ENCODE data around the gene LINC00632. TPM values are rescaled to one million over a fixed set of nuclear protein-coding genes. Genes with fewer than 3 reads are reported as not detected.

LINC00632 gene
- under 0.01 and 0.86 TPM in 2 replicates for total RNA-seq

DNA sequence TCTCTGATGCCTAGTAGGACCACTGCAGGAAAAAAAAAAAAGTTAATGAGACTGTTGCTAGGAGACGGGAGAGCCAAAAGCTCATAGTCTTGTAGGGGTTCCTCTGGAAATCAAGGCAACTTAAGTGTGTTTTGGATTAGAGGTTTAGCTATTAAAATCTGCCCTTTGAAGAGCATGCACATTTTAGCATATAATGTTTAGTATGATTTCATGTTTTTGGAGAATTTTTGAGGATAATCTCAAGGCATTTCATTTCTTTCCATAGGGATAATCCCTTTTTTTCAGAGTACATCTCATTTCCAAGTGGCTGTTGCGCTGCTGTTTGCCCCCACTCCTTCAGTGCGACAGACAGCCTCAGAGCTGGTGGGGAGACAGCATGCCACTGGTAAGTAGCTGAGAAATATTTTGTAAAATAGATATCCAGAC is at the start of gene LINC00632:
Gene LINC00632 (plus strand): TSS at position 339 of the 426 bp plus-strand sequence.

Other genes starting within 250 kb of the LINC00632 start
- not detected in 2 replicates for gene SOX3, start 204.7 kb upstream of the LINC00632 start, total RNA-seq